ENCODE results near the gene CMTM5.
"Not testable (repeated sequence)": the region's sequence is repeated elsewhere in the genome, so short reads cannot be mapped to it uniquely, and the experiment has no call there.

CMTM5 gene

DNA sequence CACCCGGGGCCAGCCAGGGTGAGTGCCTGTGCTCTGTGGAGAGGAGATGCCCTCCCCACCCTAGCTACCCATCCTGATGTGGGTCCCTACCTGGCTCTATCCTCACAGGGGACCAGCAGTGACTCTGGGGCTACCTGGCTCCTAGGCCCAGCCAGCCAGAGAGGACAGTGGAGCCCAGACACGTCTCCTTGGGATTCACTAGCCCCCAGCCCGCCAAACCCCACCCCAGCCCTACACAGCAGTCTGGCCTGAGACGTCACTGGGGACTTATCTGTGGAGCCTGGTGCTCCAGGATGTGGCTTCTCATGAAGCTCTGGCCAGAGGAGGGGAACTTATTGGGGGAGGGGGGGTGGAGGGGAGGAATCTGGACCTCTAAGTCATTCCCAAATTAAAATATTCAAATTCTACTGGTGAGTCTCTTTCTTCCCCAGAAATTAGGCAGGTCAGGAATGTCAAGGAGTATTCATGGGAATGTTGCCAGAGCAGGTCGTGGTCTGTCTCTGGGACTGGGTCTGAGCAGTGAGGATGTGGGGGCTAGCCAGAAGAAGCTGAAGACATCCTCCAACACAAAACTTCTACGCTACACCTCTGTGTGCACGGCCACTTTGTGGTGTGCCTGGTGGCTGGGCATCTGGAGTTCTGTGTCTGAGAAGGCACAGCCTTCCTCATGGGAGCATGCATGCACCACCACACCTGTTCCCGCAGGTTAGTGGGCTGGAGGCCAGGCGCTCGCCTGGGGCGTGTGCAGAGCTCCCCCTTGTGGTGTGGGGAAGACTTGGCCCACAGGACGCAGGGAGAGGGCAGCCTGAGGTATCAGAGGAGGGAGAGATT is 2.7 kb downstream of the CMTM5 start:
- DNase-seq = no peak

DNA sequence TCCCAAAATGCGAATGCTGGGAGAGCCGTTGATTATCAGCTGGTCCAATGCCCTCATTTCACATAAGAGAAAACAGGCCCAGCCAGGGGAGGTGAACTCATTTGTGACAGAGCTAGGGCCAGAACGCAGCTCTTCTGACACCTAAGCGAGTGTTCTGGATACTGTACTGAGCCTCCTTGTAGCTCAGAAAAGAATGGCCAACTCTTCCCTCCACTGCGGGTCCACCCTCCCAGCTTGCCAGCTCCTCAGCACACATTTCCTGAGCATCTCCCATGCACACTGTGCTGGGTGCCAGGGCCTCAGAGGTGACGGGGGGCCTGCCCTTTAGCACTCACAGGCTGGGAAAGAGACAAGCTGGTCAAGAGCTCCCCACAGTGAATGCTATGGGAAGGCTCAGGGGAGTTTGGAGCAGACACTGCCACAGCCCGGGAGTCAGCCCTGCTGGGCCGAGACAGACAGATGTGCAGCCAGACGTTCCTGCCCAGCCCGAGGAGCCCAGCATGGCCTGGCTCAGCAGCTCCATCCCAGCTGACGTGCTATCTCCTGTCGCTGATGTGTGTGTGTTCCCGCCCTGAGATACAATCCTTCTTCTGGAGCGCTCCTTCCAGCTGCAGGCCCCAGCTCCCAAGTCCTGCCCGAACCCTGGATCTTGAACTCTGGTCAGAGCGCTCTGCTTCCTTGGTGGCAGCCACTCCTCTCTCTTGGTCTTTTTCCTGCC is 3.5 kb downstream of the CMTM5 start:
- DNase-seq = no peak

DNA sequence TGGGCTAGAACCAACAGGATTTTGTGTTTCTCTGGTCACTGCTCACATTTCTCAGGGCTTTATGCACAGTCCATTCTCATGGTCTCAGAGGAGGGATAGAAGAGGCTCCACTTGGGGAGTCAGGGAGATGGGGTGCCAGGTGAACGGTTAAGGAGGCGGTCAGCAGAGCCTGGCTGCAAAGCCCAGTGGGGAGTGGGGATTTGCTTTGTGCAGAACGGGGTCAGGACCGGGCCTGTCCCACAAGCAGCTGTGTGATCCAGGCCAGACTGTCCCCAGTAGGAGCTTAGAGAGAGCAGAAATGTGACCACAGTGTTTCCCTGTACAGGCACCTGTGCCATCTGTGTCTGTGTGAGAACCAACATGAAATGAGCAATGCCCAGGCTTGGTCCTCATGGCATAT is 4.1 kb downstream of the CMTM5 start:
- no peak for DNase-seq

DNA sequence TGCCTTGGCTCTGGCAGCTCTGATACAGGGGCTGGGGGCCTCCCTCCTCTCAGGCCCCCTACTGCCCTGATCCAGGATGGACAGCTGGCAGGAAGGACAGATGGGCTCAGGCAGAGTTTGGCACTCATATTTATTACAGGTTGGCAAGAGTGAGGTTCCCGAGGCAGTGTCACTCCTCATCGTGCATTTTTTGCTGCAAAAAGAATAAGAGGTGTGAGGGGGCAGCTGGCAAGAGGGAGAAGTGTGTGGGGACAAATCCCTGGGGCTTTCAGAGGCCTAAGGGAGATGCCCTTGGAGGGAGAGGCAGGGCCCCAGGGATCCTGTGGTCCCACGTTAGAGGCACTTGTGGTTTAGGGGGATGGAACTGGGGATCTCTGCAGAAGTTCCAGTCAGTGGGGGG is 5.0 kb downstream of the CMTM5 start:
- no peak for DNase-seq

DNA sequence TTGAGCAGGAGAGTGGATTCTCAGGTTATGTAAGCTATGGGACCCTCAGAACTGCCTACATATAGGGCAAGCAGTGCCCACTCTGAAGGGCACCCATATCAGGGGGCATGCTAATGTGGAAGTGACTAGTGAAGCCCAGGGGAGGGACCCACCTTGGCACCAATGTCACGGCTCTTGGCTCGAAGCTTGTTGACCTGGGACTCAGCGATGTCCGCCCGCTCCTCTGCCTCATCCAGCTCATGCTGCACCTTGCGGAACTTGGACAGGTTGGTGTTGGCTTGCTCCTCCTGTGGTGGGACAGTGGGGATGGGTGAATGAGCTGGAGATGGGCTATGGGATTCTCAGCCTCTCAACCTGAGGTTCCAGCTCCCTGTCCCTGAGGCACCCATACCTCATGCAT is 5.4 kb downstream of the CMTM5 start:
- DNase-seq = no peak

DNA sequence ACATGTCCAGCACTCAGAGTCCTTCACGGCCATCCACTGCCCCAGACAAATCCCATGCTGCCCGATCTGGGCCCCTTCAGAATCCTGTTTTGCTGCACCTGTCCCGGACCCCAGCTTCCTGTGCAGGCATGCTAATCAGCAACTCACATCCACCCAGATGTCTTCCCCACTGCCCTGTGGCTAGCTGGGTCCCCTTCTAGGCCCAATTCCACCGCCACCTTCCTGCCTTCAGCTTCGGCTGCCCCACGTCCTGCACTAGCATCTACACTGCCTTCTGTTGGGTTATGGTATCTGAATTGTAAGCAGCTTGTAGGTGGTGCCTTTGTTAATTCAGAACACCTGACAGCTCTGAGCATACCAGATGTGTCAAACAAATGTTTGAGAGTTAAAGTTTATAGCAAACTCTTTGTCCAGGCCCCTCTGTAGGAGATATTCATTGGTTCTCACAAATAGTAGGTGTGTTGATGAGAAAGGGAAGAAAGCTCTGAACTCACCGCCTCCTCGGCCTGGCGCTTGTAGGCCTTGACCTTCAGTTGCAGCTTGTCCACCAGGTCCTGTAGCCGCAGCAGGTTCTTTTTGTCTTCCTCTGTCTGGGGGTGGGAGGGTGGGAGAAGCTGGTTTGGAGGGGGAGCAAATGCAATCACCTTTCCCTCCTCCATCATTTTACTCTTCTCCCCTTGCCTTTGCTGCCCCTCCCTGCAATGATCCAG is 6.0 kb downstream of the CMTM5 start:
- DNase-seq = no peak

GRCh38 chr14:23384364-23385080 is 7.7 kb downstream of the CMTM5 start:
- DNase-seq = no peak

DNA sequence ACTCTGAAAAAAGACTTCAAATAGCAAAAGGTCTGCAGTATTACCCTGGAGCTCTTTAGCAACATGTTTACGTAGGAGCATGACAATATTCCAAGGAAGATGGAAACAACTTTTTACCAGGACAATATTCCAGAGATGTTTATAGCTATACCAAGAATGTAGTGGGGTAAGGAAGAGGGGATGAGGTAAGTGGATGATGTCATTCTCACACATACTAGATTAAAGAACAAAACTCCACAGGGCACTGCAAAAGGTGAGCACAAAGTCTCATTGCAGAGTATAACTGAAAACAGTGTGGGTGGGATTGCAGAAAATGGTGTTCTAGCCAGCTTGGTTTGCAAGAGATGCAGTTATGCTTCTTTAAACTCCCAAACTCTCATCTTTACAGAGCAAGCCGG is 8.4 kb downstream of the CMTM5 start:
- DNase-seq = no peak

DNA sequence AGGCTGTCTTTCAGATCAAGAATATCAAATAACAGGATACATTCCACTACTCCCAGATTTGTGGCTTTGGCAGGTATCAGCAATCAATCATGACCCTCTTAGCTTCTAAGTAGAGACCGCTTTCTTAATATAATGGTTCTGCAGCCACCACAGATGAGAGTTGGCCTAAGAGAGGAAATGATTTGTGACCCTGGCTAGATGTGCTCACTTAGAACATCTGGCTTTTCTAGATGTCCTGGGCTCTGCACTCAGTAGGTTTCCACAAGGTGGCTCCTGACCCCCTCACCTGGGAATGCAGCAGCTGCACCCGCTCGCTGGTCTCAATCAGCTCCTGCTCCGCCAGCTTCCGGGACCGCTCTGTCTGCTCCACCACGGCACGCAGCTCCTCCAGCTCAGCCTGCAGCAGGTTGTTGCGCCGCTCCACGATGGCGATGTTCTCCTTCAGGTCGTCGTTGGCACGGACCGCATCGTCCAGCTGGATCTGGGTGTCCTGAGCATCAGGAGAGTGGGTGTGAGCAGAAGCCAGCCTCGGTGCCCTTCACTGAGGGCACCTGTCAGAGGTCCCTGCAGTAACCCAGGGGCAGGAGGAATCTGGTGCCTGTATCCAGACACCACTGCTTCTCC is 8.9 kb downstream of the CMTM5 start:
- no peak for DNase-seq

DNA sequence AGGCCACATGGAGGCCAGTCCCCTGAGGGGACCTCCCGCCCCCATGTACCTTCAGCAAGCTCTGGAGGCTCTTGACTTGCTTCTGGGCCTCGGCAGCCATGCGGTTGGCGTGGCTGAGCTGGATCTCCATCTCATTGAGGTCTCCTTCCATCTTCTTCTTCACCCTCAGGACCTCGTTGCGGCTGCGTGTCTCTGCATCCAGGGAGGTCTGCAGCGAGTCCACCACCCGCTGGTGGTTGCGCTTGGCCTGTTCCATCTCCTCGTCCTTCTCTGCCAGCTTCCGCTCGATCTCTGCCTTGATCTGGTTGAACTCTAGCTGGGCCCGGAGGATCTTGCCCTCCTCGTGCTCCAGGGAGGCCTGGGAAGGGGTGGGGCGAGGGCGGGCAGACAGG is 9.4 kb downstream of the CMTM5 start:
- not testable (repeated sequence) for DNase-seq

DNA sequence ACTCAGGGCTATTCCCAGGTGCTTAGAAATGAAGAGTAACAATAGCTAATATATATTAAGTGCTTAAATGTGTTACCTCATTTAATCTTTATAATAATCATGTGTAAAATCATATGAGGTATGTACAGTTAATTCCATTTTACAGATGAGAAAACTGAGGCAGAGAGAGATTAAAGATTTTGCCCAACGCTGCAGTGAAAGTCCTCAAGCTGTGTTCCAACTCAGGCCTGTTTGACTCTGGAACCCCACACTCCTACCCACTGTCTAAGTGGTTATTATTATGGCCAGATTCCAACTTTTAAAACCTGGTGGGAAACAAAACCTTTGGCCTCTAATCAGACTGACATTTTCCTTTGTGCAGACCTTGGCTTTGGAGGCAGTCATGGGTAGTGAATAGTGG is 10.2 kb downstream of the CMTM5 start:
- DNase-seq = no peak

GRCh38 chr14:23387916-23388882 is 11.4 kb downstream of the CMTM5 start:
- DNase-seq = no peak

GRCh38 chr14:23388996-23389395 is 12.2 kb downstream of the CMTM5 start:
- DNase-seq = no peak

DNA sequence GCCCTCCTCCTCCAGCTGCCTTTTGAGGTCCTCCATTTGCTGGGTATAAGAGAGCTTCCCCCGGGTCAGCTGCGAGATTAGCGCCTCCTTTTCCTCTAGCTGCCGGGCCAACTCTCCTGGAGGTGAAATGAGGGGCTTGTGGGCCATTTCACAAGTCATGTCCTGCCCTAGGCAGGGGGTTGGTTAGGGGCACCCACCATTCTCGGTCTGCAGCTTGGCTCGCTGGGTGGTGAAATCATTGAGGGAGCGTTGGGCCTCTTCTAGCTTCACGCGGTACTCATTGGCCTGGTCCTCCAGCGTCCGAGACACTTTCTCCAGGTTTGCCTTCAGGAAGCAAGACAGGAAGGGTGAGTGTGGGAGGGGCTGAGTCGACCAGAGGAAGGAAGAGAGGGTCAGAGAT is 12.6 kb downstream of the CMTM5 start:
- DNase-seq = no peak

DNA sequence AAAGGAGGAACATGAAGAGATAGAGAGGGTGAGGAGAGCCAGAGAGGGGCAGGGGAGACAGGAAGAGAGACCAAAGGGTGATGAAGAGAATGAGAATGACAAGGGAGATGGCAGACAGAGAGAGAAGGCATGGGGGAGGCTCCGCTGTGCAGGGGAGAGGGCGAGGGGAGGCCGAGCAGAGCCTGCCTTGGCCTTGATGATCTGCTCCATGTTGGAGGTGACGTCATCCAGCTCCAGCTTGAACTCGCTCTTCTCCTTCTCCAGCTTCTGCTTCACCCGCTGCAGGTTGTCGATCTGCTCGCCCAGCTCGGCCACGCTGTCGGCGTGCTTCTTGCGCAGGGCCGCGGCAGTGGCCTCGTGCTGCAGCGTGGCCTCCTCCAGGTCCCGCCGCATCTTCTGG is 13.0 kb downstream of the CMTM5 start:
- DNase-seq = not testable (repeated sequence)

GRCh38 chr14:23392613-23393012 is 15.8 kb downstream of the CMTM5 start:
- DNase-seq = no peak

- DNase-seq = no peak
Measured at GRCh38 chr14:23396126-23396525, 19.3 kb downstream of the CMTM5 start.

DNA sequence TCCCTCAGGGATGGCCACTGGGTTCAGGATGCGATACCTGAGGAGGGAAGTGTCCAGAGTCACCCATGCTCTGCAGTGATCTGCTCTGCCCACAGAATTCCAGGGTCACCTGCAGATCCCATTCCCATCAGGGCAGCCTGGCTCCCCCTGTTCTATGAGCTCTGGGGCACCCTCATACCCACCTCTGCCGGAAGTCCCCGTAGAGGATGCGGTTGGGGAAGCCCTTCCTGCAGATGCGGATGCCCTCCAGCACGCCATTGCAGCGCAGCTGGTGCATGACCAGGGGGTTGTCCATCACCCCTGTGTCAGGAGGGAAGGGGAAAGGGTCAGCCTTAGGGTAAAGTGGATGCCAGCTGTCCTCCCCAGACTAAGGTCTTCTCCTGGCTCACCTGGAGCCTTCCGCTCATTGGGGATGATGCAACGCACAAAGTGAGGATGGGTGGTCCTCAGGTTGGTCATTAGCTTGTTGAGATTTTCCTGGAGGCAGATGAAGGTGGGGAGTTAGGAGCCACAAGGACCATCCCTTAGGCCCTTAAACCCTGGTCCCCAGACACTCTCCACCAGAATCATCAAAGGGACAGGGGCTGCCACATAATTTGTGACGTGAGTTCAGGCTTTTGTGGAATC is 20.0 kb downstream of the CMTM5 start:
- no peak for DNase-seq

DNA sequence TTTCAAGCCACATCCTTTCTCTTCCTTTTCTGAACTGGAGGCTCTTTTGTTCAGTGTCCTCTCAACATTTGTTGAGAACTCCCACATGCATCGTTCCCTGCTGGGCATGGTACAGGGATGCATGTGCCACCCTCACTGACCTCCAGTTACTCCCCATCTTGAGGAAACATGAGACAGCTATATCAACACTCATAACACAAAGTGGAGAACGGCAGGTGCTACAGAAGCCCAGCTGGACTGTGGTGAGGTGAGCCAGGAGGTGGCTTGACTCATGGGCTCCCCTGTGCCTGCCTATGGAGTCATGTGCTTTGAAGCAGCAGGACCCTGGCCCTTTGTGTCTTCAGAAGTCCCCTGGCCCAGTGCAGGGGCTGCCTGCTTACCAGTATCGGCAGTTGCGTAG is 21.5 kb downstream of the CMTM5 start:
- DNase-seq = no peak

DNA sequence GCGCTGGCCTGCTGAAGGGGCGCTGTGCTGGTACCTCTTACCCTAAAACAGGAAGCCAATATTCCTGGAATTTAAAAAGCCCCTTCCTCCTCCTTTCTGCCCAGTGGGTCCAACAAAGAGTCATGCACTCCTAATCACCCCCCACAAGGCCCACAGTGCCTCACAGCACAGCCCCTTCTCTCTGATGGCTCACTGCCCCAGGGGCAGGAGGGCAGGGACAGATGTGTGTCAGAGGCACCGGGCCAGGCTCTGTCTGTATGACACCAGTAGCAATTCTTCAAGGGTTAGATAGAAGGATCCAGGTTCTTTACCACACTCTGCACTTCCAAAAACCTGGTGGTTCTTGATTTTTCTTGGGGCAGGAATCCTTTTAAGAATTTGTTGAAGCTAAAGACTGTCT is 22.3 kb downstream of the CMTM5 start:
- no peak for DNase-seq

GRCh38 chr14:23399591-23399990 is 22.7 kb downstream of the CMTM5 start:
- no peak for DNase-seq

All from MV-4-11 (cell line).